ENCODE results near the gene ARMC7.
A peak's percentile ranks its signal among the peaks of the same experiment; 100 is the strongest.
"Not testable (repeated sequence)": the region's sequence is repeated elsewhere in the genome, so short reads cannot be mapped to it uniquely, and the experiment has no call there.

ARMC7 gene

GRCh38 chr17:75130059-75130631 lies 20.4 kb downstream of the ARMC7 start:
- no peak for DNase-seq (ENCODE audit: low read depth)

- no peak for DNase-seq (ENCODE audit: low read depth)
Measured at GRCh38 chr17:75130632-75131277, 21.0 kb downstream of the ARMC7 start.

- DNase-seq (ENCODE audit: low read depth), result peak; percentile 41
Measured at GRCh38 chr17:75131278-75132017, 21.7 kb downstream of the ARMC7 start, which contains the start of gene NT5C. Gene NT5C (minus strand): TSS chr17:75131742. CDS start chr17:75131707, 35 bp downstream.

- DNase-seq (ENCODE audit: low read depth), result not testable (repeated sequence)
Measured at GRCh38 chr17:75132018-75133000, 22.5 kb downstream of the ARMC7 start.

- no peak for DNase-seq (ENCODE audit: low read depth)
Measured at GRCh38 chr17:75133001-75133400, 23.2 kb downstream of the ARMC7 start.

GRCh38 chr17:75133607-75134347 lies 24.0 kb downstream of the ARMC7 start:
- not testable (repeated sequence) for DNase-seq (ENCODE audit: low read depth)

GRCh38 chr17:75135452-75135851 lies 25.7 kb downstream of the ARMC7 start:
- no peak for DNase-seq (ENCODE audit: low read depth)

- DNase-seq (ENCODE audit: low read depth), result no peak
Measured at GRCh38 chr17:75135946-75136345, 26.2 kb downstream of the ARMC7 start.

GRCh38 chr17:75137762-75138161 lies 28.0 kb downstream of the ARMC7 start:
- not testable (repeated sequence) for DNase-seq (ENCODE audit: low read depth)

GRCh38 chr17:75138519-75138918 lies 28.8 kb downstream of the ARMC7 start:
- DNase-seq (ENCODE audit: low read depth), result no peak

GRCh38 chr17:75142236-75142971 lies 32.6 kb downstream of the ARMC7 start:
- DNase-seq (ENCODE audit: low read depth), result no peak

- DNase-seq (ENCODE audit: low read depth), result no peak
Measured at GRCh38 chr17:75144816-75145512, 35.2 kb downstream of the ARMC7 start.

- DNase-seq (ENCODE audit: low read depth), result no peak
Measured at GRCh38 chr17:75146592-75146991, 36.8 kb downstream of the ARMC7 start.

- DNase-seq (ENCODE audit: low read depth), result no peak
Measured at GRCh38 chr17:75147878-75148546, 38.2 kb downstream of the ARMC7 start.

- DNase-seq (ENCODE audit: low read depth), result no peak
Measured at GRCh38 chr17:75151930-75152329, 42.2 kb downstream of the ARMC7 start.

- DNase-seq (ENCODE audit: low read depth), result no peak
Measured at GRCh38 chr17:75152523-75152921, 42.8 kb downstream of the ARMC7 start.

- no peak for DNase-seq (ENCODE audit: low read depth)
Measured at GRCh38 chr17:75152922-75153779, 43.4 kb downstream of the ARMC7 start.

- no peak for DNase-seq (ENCODE audit: low read depth)
Measured at GRCh38 chr17:75153780-75154194, 44.0 kb downstream of the ARMC7 start.
